ENCODE measurements around the gene LY6G5B.

The LY6G5B gene

GRCh38 chr6:31632279-31632946 is 37.4 kb upstream of the LY6G5B start:
- no peak overlapping the region for H3K4me3 ChIP-seq (ENCODE audit: low read length)
- DNase-seq (ENCODE audit: low read depth), result no peak
- TF ChIP-seq, protein P1, sequence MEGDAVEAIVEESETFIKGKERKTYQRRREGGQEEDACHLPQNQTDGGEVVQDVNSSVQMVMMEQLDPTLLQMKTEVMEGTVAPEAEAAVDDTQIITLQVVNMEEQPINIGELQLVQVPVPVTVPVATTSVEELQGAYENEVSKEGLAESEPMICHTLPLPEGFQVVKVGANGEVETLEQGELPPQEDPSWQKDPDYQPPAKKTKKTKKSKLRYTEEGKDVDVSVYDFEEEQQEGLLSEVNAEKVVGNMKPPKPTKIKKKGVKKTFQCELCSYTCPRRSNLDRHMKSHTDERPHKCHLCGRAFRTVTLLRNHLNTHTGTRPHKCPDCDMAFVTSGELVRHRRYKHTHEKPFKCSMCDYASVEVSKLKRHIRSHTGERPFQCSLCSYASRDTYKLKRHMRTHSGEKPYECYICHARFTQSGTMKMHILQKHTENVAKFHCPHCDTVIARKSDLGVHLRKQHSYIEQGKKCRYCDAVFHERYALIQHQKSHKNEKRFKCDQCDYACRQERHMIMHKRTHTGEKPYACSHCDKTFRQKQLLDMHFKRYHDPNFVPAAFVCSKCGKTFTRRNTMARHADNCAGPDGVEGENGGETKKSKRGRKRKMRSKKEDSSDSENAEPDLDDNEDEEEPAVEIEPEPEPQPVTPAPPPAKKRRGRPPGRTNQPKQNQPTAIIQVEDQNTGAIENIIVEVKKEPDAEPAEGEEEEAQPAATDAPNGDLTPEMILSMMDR (IDR thresholded peaks at IDR 0.05; ENCODE audit: insufficient read depth, low read depth, low read length, missing control alignments), result no peak

GRCh38 chr6:31633447-31633846 is 36.3 kb upstream of the LY6G5B start:
- no peak overlapping the region for H3K4me3 ChIP-seq (ENCODE audit: low read length)

DNA sequence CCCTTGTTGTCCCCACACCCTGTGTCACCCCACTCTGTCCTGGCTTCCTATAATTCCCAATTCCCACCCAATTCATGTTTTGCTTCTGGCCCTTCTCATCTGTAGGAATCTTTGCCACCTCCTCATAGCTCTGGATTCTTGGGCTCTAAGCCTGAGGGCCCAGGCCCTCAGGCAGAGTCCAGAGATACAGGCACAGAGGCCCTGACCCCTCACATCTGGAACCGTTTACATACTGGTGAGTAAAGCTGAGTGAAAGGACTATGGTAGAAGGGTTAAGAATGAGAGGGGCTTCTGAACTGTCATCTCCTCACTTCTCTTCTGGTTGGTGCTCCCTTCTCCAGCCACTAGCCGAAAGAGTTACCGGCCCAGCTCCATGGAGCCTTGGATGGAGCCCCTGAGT is 35.6 kb upstream of the LY6G5B start:
- no peak for DNase-seq (ENCODE audit: low read depth)
- TF ChIP-seq, protein P1 (IDR thresholded peaks at IDR 0.05; ENCODE audit: insufficient read depth, low read depth, low read length, missing control alignments), result no peak
- H3K4me3 ChIP-seq (ENCODE audit: low read length), result no peak overlapping the region

More at GRCh38 chr6:31633447-31633846, 36.3 kb upstream of the LY6G5B start:
- no peak for DNase-seq (ENCODE audit: low read depth)
- TF ChIP-seq, protein P1 (IDR thresholded peaks at IDR 0.05; ENCODE audit: insufficient read depth, low read depth, low read length, missing control alignments), result no peak

DNA sequence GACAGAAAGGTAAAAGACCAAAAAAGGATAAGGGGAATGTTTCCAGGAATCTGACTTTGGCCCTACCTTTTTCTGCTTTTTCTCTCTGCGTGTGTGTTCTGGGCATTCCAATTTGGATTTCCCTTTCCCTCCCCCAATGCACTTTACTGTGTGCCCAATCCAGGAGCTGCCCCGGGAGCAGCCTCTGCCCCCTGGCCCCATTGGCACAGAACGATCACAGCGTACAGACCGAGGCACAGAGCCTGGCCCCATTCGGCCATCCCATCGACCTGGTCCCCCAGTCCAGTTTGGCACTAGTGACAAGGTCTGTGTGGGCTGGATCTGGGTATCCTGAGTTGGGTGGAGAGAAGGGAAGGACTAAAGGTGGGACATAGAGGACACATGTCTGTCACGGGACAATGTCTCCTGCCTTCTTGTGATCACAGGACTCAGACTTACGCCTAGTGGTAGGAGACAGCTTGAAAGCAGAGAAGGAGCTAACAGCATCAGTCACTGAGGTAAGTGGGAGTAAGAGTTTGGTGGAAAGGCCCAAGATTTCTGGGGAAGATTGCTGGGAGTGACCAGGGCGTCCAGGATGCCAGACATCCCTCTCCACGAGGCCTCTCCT is 34.7 kb upstream of the LY6G5B start:
- TF ChIP-seq, protein P1 (IDR thresholded peaks at IDR 0.05; ENCODE audit: insufficient read depth, low read depth, low read length, missing control alignments), result no peak
- H3K4me3 ChIP-seq (ENCODE audit: low read length), result no peak overlapping the region
- DNase-seq (ENCODE audit: low read depth), result no peak

DNA sequence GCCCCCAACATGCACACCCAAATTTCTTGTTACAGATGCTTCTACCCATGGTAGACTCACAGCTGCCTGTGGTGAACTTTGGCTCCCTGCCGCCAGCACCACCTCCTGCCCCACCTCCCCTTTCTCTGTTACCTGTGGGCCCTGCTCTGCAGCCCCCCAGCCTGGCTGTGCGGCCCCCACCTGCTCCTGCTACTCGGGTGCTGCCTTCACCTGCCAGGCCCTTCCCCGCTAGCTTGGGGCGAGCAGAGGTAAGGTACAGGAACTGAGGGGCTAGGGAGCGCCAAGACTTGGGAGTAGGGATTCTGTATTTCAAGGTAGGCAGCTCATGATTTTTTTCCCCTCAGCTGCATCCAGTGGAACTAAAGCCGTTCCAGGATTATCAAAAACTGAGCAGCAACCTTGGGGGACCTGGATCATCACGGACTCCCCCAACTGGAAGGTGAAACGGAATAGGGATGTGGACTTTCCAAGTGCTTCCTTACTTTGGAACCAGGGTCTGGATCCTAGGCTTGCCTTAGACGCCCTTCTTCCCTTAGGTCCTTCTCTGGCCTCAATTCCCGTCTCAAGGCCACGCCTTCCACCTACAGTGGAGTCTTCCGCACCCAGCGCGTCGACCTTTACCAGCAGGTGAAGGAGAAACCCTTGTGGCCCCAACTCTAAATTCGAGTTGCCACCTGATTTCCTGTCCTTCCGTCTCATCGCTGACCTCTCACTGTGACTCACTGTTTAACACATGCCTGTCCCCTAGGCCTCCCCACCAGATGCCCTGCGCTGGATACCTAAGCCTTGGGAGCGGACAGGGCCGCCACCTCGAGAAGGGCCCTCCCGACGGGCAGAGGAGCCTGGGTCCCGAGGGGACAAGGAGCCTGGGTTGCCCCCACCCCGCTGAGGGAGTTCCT is 32.8 kb upstream of the LY6G5B start:
- TF ChIP-seq, protein P1 (IDR thresholded peaks at IDR 0.05; ENCODE audit: insufficient read depth, low read depth, low read length, missing control alignments), result no peak
- no peak for DNase-seq (ENCODE audit: low read depth)
- H3K4me3 ChIP-seq (ENCODE audit: low read length), result no peak overlapping the region

GRCh38 chr6:31639043-31639442 is 30.7 kb upstream of the LY6G5B start:
- TF ChIP-seq, protein P1 (IDR thresholded peaks at IDR 0.05; ENCODE audit: insufficient read depth, low read depth, low read length, missing control alignments), result no peak
- H3K4me3 ChIP-seq (ENCODE audit: low read length), result no peak overlapping the region
- no peak for DNase-seq (ENCODE audit: low read depth)
